VCaP (cell line): ENCODE data around the gene CCNI2.

Experiments used
- H3K27ac ChIP-seq: fragments of 450-650 bp; 2 replicates; pipeline ENCODE4 v1.5.1; 2017
- TF ChIP-seq, protein P1 (sequence below): fragments of 450-650 bp; conservative IDR thresholded peaks from 2 replicates; pipeline ENCODE4 v1.5.1; 2017; ENCODE audit warnings: mild to moderate bottlenecking, moderate library complexity

CCNI2 gene

DNA sequence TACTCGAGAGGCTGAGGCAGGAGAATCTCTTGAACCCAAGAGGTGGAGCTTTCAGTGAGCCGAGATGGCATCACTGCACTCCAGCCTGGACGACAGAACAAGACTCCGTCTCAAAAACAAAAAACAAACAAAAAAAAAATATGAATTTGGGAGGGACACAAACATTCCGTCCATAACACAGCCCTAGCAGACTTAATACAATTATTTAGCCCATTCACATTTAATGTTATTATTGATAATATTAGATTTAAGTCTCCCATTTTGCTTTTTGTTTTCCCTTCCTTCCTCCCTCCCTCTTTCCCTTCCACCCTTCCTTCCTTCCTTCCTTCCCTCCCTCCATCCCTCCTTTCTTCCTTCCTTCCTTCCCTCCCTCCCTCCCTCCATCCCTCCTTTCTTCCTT, 4.6 kb upstream of the CCNI2 start:
- no peak overlapping the region for H3K27ac ChIP-seq
- TF ChIP-seq, protein P1, sequence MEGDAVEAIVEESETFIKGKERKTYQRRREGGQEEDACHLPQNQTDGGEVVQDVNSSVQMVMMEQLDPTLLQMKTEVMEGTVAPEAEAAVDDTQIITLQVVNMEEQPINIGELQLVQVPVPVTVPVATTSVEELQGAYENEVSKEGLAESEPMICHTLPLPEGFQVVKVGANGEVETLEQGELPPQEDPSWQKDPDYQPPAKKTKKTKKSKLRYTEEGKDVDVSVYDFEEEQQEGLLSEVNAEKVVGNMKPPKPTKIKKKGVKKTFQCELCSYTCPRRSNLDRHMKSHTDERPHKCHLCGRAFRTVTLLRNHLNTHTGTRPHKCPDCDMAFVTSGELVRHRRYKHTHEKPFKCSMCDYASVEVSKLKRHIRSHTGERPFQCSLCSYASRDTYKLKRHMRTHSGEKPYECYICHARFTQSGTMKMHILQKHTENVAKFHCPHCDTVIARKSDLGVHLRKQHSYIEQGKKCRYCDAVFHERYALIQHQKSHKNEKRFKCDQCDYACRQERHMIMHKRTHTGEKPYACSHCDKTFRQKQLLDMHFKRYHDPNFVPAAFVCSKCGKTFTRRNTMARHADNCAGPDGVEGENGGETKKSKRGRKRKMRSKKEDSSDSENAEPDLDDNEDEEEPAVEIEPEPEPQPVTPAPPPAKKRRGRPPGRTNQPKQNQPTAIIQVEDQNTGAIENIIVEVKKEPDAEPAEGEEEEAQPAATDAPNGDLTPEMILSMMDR = no peak

DNA sequence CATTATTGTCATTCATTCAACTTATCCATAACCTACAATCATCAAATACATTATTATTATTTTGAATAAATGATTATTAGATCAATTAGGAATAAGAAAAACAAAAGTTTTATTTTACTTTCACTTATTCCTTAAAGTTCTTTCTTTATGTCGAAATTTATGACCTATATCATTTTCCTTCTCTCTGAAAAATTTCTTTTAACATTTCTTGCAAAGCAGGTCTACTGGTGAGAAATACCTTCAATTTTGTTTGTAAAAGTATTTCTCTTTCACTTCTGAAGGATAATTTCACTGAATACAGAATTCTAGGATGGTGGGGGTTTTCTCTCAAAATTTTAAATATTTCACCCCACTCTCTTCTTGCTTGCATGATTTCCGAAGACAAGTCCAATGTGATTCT, 2.6 kb upstream of the CCNI2 start:
- no peak overlapping the region for H3K27ac ChIP-seq
- TF ChIP-seq, protein P1 = no peak

DNA sequence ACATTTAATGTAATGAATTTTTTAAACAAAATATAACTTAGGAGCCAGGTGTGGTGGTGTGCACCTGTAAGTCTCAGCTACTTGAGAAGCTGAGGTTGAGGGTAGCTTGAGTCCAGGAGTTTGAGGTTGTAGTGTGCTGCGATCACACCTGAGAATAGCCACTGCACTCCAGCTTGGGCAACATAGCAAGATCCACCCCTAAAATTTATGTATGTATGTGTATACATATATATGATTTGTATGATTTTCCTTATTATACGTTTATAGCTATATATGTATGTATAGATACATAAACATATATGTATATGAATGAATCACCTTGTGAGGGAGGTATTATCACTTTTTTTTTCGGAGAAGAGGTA, 653 bp upstream of the CCNI2 start:
- TF ChIP-seq, protein P1 = no peak
- H3K27ac ChIP-seq = no peak overlapping the region

DNA sequence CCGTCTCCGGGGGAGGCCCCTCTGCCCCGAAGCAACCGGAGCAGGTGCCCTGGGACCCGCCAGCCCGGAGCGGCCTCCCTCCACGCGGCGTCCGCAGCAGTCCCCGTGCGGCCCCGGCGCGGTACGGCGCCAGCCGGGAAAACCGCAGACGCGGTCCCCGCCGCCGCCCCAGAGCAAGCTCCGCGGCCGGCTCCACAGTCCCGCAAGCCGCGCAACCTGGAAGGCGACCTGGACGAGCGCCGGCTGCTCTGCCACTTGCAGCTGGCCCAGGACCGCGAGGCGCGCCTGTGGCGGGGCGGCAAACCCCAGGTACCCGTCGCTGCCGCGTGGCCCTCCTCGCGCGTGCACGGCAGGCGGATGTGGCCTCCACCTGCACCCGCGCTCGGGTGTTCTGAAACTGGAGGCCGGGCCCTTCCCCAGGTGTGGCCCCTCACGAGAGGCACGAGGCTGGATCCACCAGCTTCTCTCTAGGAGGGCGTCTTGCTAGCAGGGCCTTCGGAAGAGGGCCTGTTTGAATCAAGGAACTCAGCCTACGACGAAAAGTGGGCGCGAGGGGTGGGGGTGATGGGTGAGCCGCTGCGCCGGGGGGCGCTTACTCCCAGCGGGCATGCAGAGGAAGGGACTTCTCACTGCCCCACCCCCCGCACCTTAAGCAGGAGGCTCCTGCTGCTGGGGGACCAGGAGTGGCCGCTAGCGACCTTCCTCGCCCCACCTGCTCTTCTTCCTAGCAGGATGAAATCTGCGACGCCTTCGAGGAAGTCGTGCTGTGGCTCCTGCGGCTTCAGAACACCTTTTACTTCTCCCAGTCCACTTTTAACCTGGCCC, 602 bp downstream of the CCNI2 start:
- no peak overlapping the region for H3K27ac ChIP-seq
- TF ChIP-seq, protein P1 = no peak

DNA sequence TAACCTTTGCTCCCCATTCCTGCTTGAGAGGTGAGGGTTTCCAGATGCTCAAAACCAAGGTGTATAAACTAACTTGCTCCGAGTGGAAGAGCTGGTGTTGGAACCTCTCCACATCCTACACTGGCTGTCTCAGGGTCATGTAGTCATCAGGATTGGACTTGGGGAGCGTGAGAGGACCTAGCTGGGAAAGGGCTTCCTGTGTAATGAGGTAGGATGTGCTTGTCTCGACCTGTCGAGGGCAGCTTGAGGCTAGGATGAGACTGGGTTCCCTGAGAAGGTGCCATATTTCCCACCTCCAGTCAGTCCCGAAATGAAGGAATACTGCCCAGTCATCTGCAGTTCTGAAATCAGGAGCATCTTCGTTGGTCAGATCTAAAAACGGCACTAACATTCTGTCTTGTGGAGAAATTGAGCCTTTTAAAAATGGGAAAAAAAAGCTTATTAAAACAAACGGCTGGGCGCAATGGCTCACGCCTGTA, 1.3 kb downstream of the CCNI2 start:
- TF ChIP-seq, protein P1 = no peak

DNA sequence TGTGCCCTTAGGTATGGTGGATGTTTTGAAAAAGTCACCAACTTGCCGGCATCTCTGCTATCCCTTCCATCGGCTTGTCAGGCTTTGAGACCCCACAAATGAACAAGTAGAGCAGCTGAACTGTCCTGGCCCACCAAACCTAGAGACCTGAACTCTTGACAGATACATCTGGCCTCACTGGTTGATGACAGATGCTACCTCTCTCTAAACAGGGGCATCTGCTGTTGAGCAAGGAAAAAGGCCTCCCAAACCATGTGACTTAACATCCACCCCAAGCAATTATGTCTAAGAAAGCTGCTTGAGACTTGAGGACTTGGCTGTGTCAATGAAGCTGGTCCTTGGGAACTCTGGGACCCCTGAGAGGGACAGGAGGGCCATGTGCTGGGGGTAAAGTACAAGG, 2.3 kb downstream of the CCNI2 start:
- no peak overlapping the region for H3K27ac ChIP-seq
- TF ChIP-seq, protein P1 = no peak

More for the DNA sequence above, 1.3 kb downstream of the CCNI2 start:
- H3K27ac ChIP-seq = no peak overlapping the region

DNA sequence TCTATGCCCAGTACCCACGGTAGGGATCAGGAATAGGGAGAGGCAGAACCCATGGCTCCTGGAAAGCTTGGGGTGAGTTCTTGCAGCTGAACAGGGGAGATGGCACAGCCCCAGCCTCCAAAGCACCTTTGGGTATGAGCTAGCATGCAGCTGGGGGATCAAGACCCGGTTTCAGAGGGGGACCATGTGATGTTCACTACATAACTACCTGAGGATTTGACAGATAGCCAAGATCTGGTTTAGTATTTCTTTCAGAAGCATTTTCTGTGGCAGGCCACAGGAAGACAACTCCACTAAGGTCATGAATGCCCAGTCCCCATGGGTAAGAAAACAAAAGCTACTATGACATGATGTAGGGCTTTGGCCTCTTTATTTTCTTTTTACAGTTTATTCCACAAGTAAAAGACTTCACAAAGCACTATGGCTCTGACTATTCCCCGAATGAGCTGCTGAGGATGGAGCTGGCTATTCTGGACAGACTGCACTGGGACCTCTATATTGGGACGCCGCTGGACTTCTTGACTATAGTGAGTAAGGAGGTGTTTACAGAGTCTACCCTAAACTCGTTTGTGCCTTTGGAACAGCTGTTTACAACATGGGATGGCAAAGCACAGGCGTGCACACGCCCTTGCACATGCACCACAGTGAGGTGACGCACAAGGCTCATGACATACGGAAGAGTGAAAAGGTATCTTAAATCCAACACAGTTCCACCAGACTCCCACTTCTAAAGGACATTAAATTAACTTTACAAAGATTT, 3.4 kb downstream of the CCNI2 start:
- TF ChIP-seq, protein P1 = no peak
- H3K27ac ChIP-seq = no peak overlapping the region
